Right lobe of liver (tissue), 6 donors: ENCODE measurements around the gene CIAO2B. TPM values are rescaled to one million over a fixed set of nuclear protein-coding genes. Genes with fewer than 3 reads are reported as not detected.

Experiments used
- ATAC-seq, 4 donors: fragments of 200-7000 bp; cut with Tn5 transposase; one replicate each; pipeline ENCODE4 v1.9.1; 2020; ENCODE audit warnings: mild to moderate bottlenecking in 4 of 4, moderate library complexity in 4 of 4
- DNase-seq, 3 donors: peaks; one replicate each; pipeline ENCODE4 v3.0.0-alpha.2; 2020
- H3K27ac ChIP-seq, 3 donors: fragments of 200-600 bp; one replicate each; pipeline ENCODE4 v1.8.0; 2022
- H3K27me3 ChIP-seq, 2 donors: fragments of 200-600 bp; one replicate each; pipeline ENCODE4 v1.8.0; 2022
- H3K36me3 ChIP-seq, 4 donors: fragments of 200-600 bp; sonication (generic) in 1 of 4; one replicate each; pipeline versions ENCODE4 v1.5.1 to v1.8.0; 2017 to 2022; ENCODE audit warnings: control low read depth in 1 of 4
- H3K4me1 ChIP-seq, 4 donors: fragments of 200-600 bp; sonication (generic) in 1 of 4; one replicate each; pipeline versions ENCODE4 v1.5.1 to v1.8.0; 2017 to 2022; ENCODE audit warnings: control low read depth in 1 of 4
- H3K4me3 ChIP-seq, 3 donors: fragments of 200-600 bp; one replicate each; pipeline ENCODE4 v1.8.0; 2022
- H3K9me3 ChIP-seq, 4 donors: fragments of 200-600 bp; sonication (generic) in 1 of 4; one replicate each; pipeline versions ENCODE4 v1.5.1 to v1.8.0; 2017 to 2022; ENCODE audit warnings: control low read depth in 1 of 4
- POLR2A ChIP-seq: fragments of 450-650 bp; IDR thresholded peaks from one replicate; pipeline ENCODE4 v1.6.1; 2017; ENCODE audit warnings: antibody characterized with exemption, mild to moderate bottlenecking
- WGBS: methylation state at CpG from one replicate; pipeline ENCODE4 v1.1.6; 2018; ENCODE audit warnings: low coverage, low lambda C conversion rate; ENCODE audit not compliant: insufficient coverage; ENCODE audit errors: missing lambda C conversion rate; 5-methylcytosine and 5-hydroxymethylcytosine counted together
- intact Hi-C, 2 donors: fragments of 100-400 bp; cut with DNase I; formaldehyde crosslinking; loops; one replicate each; pipeline versions ENCODE4 v1.11.2 to v1.14.1; 2022
- total RNA-seq, 6 experiments: library from RNA; depleted of rRNA in 2 of 6; stranded (reverse); fragments of >200 nt in 2 of 6; fragmentation: NEBNext Ultra II Directional in 3 of 6; extraction: Animal tissue kit (Norgen Biotek cat#: 25700) in 3 of 6; gene quantifications; one replicate each; pipeline versions ENCODE4 v1.1.0 to v1.2.4, GENCODE V29; 2016 to 2023
- TF ChIP-seq, protein P1 (sequence below), 4 donors: fragments of 200-600 bp in 3 of 4; fragments of 450-650 bp in 1 of 4; IDR thresholded peaks; one replicate each; pipeline versions ENCODE4 v1.5.1 to v1.8.0; 2016 to 2022; ENCODE audit warnings: antibody characterized with exemption in 4 of 4, mild to moderate bottlenecking in 2 of 4
- donor health status: DM: no; HTN: yes; CAD: no.
- donor health status: DM: no; HTN: no; CAD: no.
- donor health status: DM: no; HTN: no; CAD: no.
- donor health status: DM: no; HTN: yes; CAD: no.
- donor health status: DM: no; HTN: yes; CAD: no.

CIAO2B gene
- total RNA-seq, 6 experiments from 2014 or later = 40.6 to 111 (median 47.4) TPM

GRCh38 chr16:66942981-66943380 is 8.8 kb upstream of the CIAO2B start:
- Histone ChIP-seq H3K27me3 (no peaks in the 10 kb centered on the region), H3K27ac (no peak overlapping the region), H3K4me1 (peaks cover 0 to 26% (median 10%) of the 10 kb centered on the region in 4 donors), H3K36me3 (peaks cover 9 to 58% (median 38%) of the 10 kb centered on the region in 4 donors), H3K9me3 (no peaks in the 10 kb centered on the region), H3K4me3 (no peak overlapping the region)
- TF ChIP-seq POLR2A = no peak
- TF ChIP-seq, protein P1, sequence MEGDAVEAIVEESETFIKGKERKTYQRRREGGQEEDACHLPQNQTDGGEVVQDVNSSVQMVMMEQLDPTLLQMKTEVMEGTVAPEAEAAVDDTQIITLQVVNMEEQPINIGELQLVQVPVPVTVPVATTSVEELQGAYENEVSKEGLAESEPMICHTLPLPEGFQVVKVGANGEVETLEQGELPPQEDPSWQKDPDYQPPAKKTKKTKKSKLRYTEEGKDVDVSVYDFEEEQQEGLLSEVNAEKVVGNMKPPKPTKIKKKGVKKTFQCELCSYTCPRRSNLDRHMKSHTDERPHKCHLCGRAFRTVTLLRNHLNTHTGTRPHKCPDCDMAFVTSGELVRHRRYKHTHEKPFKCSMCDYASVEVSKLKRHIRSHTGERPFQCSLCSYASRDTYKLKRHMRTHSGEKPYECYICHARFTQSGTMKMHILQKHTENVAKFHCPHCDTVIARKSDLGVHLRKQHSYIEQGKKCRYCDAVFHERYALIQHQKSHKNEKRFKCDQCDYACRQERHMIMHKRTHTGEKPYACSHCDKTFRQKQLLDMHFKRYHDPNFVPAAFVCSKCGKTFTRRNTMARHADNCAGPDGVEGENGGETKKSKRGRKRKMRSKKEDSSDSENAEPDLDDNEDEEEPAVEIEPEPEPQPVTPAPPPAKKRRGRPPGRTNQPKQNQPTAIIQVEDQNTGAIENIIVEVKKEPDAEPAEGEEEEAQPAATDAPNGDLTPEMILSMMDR (IDR thresholded peaks at IDR 0.05) = no peak
- intact Hi-C loops = loop anchor here in 1 of 2 donors (5.0 kb wide), 1 partner anchor 46 kb away; no protein-coding TSS in a partner anchor
- DNase-seq (no peak), ATAC-seq (no peak)
- 100% methylated on average over 1 of the region's 5 CpGs for WGBS

DNA sequence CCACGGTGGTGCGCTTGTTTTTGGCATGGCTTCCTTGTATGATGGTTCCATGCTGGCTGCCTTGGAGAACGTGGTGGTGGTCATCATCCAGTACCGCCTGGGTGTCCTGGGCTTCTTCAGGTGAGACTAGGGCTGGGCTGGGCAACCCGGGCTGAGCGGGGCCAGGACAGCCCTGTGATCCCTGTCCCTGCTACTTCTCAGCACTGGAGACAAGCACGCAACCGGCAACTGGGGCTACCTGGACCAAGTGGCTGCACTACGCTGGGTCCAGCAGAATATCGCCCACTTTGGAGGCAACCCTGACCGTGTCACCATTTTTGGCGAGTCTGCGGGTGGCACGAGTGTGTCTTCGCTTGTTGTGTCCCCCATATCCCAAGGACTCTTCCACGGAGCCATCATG is 6.0 kb upstream of the CIAO2B start:
- intact Hi-C loops = loop anchor here in 1 of 2 donors (5.0 kb wide), 1 partner anchor 43 kb away; no protein-coding TSS in a partner anchor
- no CpG with 5 or more reads among the region's 16 CpGs for WGBS
- DNase-seq = peak in 1 of 3 donors; percentile 43
- H3K4me3 ChIP-seq = no peak overlapping the region
- no peak for ATAC-seq
- no peak for TF ChIP-seq POLR2A
- TF ChIP-seq, protein P1 (IDR thresholded peaks at IDR 0.05) = no peak
- no peak overlapping the region for H3K27ac ChIP-seq
- peaks cover 0 to 31% (median 15%) of the 10 kb centered on the region in 4 donors for H3K4me1 ChIP-seq
- H3K27me3 ChIP-seq = no peaks in the 10 kb centered on the region
- H3K36me3 ChIP-seq = peaks cover 9 to 58% (median 39%) of the 10 kb centered on the region in 4 donors
- H3K9me3 ChIP-seq = no peaks in the 10 kb centered on the region

- ATAC-seq = peak in 3 of 4 donors; percentile 16 to 23 (median 21)
- peak overlapping the region in 2 of 3 donors; percentile 26 to 52 for H3K27ac ChIP-seq
- DNase-seq = peak in 2 of 3 donors; percentile 79 to 84
- H3K9me3 ChIP-seq = no peaks in the 10 kb centered on the region
- H3K27me3 ChIP-seq = no peaks in the 10 kb centered on the region
- peaks cover 9 to 58% (median 39%) of the 10 kb centered on the region in 4 donors for H3K36me3 ChIP-seq
- H3K4me3 ChIP-seq = no peak overlapping the region
- peaks cover 0 to 31% (median 15%) of the 10 kb centered on the region in 4 donors for H3K4me1 ChIP-seq
- intact Hi-C loops = no loop called here
- no peak for TF ChIP-seq POLR2A
- TF ChIP-seq, protein P1 (IDR thresholded peaks at IDR 0.05) = no peak
Measured at GRCh38 chr16:66939366-66939765, 5.2 kb upstream of the CIAO2B start.

DNA sequence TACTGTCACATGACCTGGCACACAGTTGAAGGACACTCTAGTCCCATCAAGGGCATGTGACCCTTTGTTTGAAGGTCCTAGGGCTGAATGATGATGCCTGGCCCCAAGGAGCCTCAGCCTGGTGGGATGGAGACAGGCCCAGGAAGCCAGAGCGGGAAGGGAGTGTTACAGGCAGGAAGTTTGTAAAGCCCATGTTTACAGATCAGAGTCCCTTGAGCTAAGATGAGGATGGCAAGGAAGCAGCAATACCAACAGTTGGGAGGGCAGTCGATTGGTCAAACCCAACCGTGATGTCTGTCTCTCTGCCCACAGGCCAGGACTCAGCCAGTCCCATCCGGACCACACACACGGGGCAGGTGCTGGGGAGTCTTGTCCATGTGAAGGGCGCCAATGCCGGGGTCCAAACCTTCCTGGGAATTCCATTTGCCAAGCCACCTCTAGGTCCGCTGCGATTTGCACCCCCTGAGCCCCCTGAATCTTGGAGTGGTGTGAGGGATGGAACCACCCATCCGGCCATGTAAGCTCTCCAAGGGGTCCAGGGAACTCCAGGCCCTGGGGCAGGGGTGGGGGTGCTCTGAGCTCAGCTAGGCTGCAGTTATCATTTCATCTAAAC is 3.6 kb upstream of the CIAO2B start:
- Histone ChIP-seq H3K9me3 (no peaks in the 10 kb centered on the region), H3K27me3 (no peaks in the 10 kb centered on the region), H3K36me3 (peaks cover 9 to 50% (median 29%) of the 10 kb centered on the region in 4 donors), H3K4me3 (peak overlapping the region in 2 of 3 donors; percentile 98 to 100), H3K4me1 (peaks cover 0 to 39% (median 19%) of the 10 kb centered on the region in 4 donors), H3K27ac (peak overlapping the region; percentile 95 to 99 (median 96))
- DNase-seq = peak in 1 of 3 donors; percentile 48
- intact Hi-C loops = no loop called here
- TF ChIP-seq, protein P1 (IDR thresholded peaks at IDR 0.05) = no peak
- TF ChIP-seq POLR2A = no peak
- peak in 1 of 4 donors; percentile 2 for ATAC-seq
- 44% methylated on average over 5 of the region's 10 CpGs for WGBS
